Posterior vena cava (tissue), 2 donors: ENCODE results near the gene ZC3H6. TPM values are rescaled to one million over a fixed set of nuclear protein-coding genes. Genes with fewer than 3 reads are reported as not detected.
"Not testable (repeated sequence)": the region's sequence is repeated elsewhere in the genome, so short reads cannot be mapped to it uniquely, and the experiment has no call there.

Source experiments
- DNase-seq: peaks from one replicate; pipeline ENCODE4 v3.0.0-alpha.2; 2020; ENCODE audit warnings: low spot score
- intact Hi-C, 2 donors: fragments of 100-400 bp; cut with DNase I; formaldehyde crosslinking; loops; one replicate each; pipeline versions ENCODE4 v1.14.1 to v1.14.2; 2022 to 2023
- total RNA-seq, 2 donors: library from RNA; stranded (reverse); fragmentation: NEBNext Ultra II Directional; extraction: Animal tissue kit (Norgen Biotek cat#: 25700); gene quantifications; one replicate each; pipeline ENCODE4 v1.2.1, GENCODE V29; 2021
- donor health status: DM: yes; HTN: yes; CAD: no.
- donor health status: DM: yes; HTN: yes; CAD: no.

Gene ZC3H6
- total RNA-seq, 2 donors from 2014 or later, result 16.3 to 17.0 TPM

- intact Hi-C loops, result no loop called here
Measured at GRCh38 chr2:112312821-112313220, 37.4 kb downstream of the ZC3H6 start.

GRCh38 chr2:112314856-112315255 lies 39.5 kb downstream of the ZC3H6 start:
- intact Hi-C loops, result no loop called here
- DNase-seq, result no peak

More at GRCh38 chr2:112312821-112313220, 37.4 kb downstream of the ZC3H6 start:
- DNase-seq, result no peak

GRCh38 chr2:112317303-112318158 lies 42.1 kb downstream of the ZC3H6 start:
- intact Hi-C loops, result no loop called here

GRCh38 chr2:112318515-112318914 lies 43.1 kb downstream of the ZC3H6 start:
- intact Hi-C loops, result no loop called here
- DNase-seq, result no peak

More at GRCh38 chr2:112317303-112318158, 42.1 kb downstream of the ZC3H6 start:
- no peak for DNase-seq

- DNase-seq, result no peak
- intact Hi-C loops, result no loop called here
Measured at GRCh38 chr2:112321375-112322320, 46.3 kb downstream of the ZC3H6 start.

- intact Hi-C loops, result no loop called here
- DNase-seq, result no peak
Measured at GRCh38 chr2:112322919-112323318, 47.5 kb downstream of the ZC3H6 start.

GRCh38 chr2:112332123-112332696 lies 56.8 kb downstream of the ZC3H6 start:
- DNase-seq, result no peak
- intact Hi-C loops, result no loop called here

GRCh38 chr2:112335600-112335999 lies 60.2 kb downstream of the ZC3H6 start:
- no peak for DNase-seq
- intact Hi-C loops, result no loop called here

GRCh38 chr2:112339986-112340385 lies 64.6 kb downstream of the ZC3H6 start:
- intact Hi-C loops, result no loop called here
- no peak for DNase-seq

- intact Hi-C loops, result no loop called here
- DNase-seq, result no peak
Measured at GRCh38 chr2:112340475-112341267, 65.3 kb downstream of the ZC3H6 start.

- intact Hi-C loops, result no loop called here
- no peak for DNase-seq
Measured at GRCh38 chr2:112342067-112342550, 66.7 kb downstream of the ZC3H6 start.

- no peak for DNase-seq
- intact Hi-C loops, result no loop called here
Measured at GRCh38 chr2:112343827-112344585, 68.6 kb downstream of the ZC3H6 start.

GRCh38 chr2:112345030-112346027 lies 69.9 kb downstream of the ZC3H6 start:
- no peak for DNase-seq
- intact Hi-C loops, result no loop called here

- intact Hi-C loops, DNase-seq: not testable (repeated sequence)
Measured at GRCh38 chr2:112352292-112352691, 76.9 kb downstream of the ZC3H6 start.

GRCh38 chr2:112352809-112353603 lies 77.6 kb downstream of the ZC3H6 start:
- intact Hi-C loops, DNase-seq: not testable (repeated sequence)

- intact Hi-C loops, DNase-seq: not testable (repeated sequence)
Measured at GRCh38 chr2:112354335-112354734, 78.9 kb downstream of the ZC3H6 start.
